ENCODE measurements around the gene FEZF2.

The FEZF2 gene

DNA sequence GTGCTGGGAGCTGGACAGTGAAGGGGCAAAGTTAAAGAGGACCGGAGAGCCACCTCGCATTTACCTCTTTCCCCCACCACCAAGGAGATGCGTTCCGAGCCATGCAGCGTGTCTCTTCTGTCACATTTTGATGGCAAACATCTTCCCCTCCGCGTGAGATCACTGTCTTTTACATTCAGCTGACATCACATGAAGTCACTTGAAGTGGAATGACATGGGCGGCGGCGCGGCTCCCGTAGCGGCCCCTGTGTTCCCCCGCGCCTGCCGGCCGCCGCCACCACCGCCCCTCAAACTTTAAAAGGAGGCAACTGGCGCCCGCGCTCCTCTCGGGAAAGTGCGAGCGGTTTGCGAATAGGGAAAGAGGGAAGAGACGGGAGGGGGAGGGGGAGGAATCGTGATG lies at the start of gene FEZF2:
Gene FEZF2, minus strand, starts transcription at position 336 of the 400 bp plus-strand sequence. CDS start 682 bp downstream, outside the sequence.
- no peak for DNase-seq (ENCODE audit: low spot score)

GRCh38 chr3:62421207-62421606 lies 47.9 kb upstream of the FEZF2 start:
- DNase-seq (ENCODE audit: low spot score), result no peak

- no peak for DNase-seq (ENCODE audit: low spot score)
Observed at GRCh38 chr3:62416144-62416543, 42.8 kb upstream of the FEZF2 start.

- DNase-seq (ENCODE audit: low spot score), result no peak
Observed at GRCh38 chr3:62415312-62415801, 42.0 kb upstream of the FEZF2 start.

- no peak for DNase-seq (ENCODE audit: low spot score)
Observed at GRCh38 chr3:62414786-62415185, 41.4 kb upstream of the FEZF2 start.

GRCh38 chr3:62413687-62414086 lies 40.3 kb upstream of the FEZF2 start:
- no peak for DNase-seq (ENCODE audit: low spot score)

DNA sequence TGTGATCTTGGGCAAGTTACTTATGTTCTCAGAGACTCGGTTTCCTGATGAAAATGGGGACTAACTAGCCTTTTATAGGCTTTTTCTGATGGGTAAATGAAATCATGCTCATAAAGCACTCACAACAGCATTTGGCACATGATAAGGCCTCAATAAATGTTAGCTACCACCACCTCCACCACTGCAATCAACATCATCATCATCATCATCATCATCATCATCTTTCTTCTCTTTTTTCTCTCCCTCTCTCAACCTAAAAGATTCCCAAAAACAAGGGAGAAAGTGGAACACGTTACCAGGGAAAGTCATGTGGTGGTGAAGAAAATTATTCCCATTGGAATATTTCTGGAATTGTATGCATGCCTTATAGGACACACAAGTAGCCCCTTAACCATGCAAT lies 33.6 kb upstream of the FEZF2 start:
- DNase-seq (ENCODE audit: low spot score), result no peak

DNA sequence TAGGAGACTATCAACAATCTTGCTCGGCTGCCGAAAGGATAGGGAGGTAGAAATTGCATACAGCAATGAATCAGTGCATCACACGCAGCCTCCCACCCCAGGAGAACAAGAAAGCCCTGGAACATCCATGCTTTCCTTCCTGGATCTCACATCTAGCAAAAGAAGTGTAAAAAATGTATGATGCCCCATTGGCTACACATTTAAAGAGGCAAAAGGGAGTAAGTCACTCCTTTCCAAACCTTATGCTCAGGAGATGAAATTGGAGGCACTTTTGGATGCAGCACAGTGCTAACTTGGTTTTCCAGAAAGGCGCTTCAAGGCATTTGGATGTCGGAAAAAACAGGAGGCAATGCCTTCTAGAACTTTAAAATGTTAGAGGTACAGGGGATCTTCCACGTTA lies 32.2 kb upstream of the FEZF2 start:
- DNase-seq (ENCODE audit: low spot score), result no peak

- DNase-seq (ENCODE audit: low spot score), result no peak
Observed at GRCh38 chr3:62405135-62405534, 31.8 kb upstream of the FEZF2 start.

GRCh38 chr3:62404321-62404720 lies 31.0 kb upstream of the FEZF2 start:
- no peak for DNase-seq (ENCODE audit: low spot score)

DNA sequence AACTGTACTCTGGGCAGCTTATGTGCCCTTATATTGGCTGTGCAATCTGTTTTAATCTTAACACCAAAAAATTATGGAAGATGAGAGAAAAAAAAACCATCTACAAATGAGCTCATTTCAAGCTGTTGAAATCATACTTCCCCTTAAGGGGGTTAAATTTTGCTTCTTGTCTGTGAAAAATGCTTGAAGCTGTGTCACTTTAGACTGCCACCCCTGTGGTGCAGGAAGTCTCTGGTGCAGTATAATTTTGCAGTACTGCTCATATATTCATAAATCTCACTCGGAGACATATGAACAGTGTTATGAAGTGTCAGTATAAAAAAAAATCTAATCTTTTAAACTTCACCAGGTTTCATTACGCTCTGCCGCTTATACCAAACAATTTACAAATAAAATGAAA lies 30.4 kb upstream of the FEZF2 start:
- DNase-seq (ENCODE audit: low spot score), result no peak

- no peak for DNase-seq (ENCODE audit: low spot score)
Observed at GRCh38 chr3:62392626-62393292, 19.4 kb upstream of the FEZF2 start.

GRCh38 chr3:62387251-62387650 lies 13.9 kb upstream of the FEZF2 start:
- DNase-seq (ENCODE audit: low spot score), result no peak

GRCh38 chr3:62379321-62379798 lies 6.0 kb upstream of the FEZF2 start:
- DNase-seq (ENCODE audit: low spot score), result no peak

DNA sequence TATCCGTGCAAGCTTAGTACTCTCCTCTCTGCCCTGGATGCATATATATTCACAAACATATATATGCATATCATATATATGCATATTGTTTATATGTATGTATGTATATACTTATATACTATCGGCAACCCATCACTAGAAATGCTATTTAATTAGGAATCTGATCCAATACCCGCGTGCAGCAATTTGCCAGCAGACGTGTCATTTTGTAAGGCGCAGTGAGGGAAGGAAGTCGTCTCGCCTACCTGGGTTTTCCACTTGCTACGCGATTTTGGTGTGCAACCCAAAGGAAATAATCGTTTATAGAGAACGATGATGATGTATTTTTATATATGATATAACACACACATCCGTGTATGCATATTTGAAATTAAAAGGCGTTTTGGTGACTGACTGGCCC lies 5.6 kb upstream of the FEZF2 start:
- no peak for DNase-seq (ENCODE audit: low spot score)

GRCh38 chr3:62378311-62378789 lies 5.0 kb upstream of the FEZF2 start:
- no peak for DNase-seq (ENCODE audit: low spot score)

GRCh38 chr3:62376906-62377877 lies 3.8 kb upstream of the FEZF2 start:
- no peak for DNase-seq (ENCODE audit: low spot score)

DNA sequence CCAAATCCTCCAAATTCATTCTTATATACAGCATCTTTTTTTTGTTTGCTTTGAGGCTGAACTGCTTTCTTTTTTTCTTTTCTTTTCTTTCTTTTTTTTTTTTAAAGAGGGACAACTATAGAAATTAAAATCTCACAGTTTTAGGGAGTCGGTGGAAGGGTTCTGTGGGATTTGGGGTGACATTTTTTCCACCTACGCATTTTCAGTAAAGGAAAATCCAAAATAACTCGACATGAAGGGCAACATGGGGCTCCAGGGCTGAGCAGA lies 3.0 kb upstream of the FEZF2 start:
- no peak for DNase-seq (ENCODE audit: low spot score)

DNA sequence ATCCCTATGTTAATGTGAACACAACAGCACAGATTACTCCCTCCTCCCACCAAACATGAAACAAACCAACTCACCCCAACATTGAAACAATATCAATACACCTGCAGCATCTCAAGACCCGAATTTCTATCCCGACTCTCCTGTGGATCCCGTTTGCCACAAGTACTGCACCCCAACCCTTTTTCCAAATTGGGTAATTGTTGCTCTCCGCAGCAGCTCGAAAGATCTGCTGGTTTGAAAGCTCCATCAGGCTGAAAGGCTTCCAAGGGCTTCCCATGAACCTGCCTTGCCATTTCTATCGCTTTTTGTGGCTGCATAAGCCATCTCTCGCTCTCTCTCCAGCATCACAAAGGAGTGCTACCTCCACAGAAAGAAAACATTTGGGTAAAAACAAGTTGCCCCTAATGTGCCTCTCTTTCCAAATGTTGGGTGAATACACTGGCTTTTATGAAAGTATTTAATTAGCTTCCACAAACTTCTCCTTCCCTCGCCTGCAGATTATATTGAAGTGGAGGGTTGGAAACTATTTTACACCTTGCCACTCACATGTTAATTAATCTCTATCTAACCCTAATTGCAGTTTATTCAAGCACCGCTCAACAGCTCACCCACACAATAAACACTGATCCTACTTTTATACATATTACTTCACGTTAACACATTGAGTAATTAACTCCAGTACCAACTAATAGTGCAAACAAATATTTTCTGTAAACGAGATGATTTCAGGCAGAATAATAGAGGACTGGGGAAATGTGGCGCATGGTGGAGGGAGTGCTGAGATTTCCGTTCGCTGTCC lies 2.5 kb upstream of the FEZF2 start:
- DNase-seq (ENCODE audit: low spot score), result no peak

- DNase-seq (ENCODE audit: low spot score), result no peak
Observed at GRCh38 chr3:62374341-62375218, 1.2 kb upstream of the FEZF2 start.

DNA sequence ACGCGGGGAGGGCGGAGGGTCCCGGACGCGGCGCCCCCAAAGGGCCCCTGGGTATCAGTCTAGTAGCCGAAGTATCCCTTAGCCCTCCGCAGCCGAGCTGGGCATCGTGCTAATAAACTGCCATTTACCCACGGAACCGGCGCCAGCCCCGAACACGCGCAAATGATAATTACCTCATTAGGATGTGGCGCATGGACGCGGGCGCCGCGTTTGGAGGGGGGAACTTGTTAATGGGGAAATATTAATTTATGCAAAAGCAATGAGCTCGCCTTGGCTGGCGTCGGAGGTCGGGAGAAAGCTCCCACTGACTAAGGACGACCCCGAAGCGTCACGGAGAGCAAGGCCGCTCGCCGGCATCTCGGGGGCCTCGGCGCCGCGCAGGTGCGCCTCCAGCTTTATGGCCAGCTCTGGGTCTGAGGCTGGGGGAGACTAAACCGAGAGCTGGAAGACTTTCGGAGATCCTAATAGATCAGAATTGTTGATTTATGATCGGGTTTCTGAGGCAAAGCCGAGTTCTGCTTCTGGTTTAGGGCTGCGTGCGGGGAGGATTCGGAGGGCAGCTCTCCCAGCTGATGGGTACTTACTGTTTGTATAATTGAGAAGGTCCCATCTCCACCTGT lies 474 bp upstream of the FEZF2 start:
- DNase-seq (ENCODE audit: low spot score), result no peak
